Measurements from ENCODE around the gene SLC2A4.

DNA sequence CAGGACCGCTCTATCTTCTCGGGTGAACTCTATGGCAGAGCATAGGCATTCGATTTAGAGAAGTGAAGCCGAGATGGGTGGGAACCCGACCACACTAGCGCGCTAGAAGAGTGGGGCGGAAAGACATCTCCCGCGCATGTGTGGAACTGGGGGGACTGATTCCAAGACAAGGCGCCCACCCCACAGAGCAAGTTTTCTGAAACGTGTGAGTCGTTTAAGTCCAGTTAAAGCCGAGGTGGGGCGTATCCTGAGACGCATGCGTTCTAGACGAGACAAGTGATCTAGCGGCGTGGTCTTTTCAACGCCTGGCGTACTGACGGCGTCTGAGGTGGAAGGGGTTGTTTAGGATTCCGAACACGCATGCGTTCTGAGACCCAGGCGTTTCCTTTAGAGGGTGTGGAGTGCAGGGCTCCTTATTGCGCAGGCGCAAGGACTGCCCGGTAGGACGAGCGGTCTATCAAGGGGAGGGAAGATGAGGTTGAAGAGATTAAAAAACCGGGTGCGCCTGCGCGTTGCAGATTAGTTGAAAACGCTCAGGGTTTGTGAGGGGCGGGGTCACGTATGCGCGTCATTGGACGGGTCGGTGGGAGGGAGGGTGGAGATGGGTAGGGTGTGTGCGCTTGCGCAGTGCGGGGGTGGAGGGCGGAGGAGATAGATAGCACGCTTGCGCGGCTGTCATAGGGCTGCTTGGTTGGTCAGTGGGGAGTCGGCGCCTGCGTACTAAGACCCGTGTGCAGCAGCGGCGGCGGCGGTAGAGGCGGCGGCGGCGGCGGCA lies 25.6 kb downstream of the SLC2A4 start, which contains the start of gene EIF5A:
- TF ChIP-seq POLR2A (IDR thresholded peaks at IDR 0.05) (peak in 1 of 2 donors; percentile 96), POLR2AphosphoS5 (IDR thresholded peaks at IDR 0.05; ENCODE audit: insufficient read depth in 1 of 2, low read depth in 1 of 2) (peak; percentile 94 to 98)
- TF ChIP-seq, protein P1, sequence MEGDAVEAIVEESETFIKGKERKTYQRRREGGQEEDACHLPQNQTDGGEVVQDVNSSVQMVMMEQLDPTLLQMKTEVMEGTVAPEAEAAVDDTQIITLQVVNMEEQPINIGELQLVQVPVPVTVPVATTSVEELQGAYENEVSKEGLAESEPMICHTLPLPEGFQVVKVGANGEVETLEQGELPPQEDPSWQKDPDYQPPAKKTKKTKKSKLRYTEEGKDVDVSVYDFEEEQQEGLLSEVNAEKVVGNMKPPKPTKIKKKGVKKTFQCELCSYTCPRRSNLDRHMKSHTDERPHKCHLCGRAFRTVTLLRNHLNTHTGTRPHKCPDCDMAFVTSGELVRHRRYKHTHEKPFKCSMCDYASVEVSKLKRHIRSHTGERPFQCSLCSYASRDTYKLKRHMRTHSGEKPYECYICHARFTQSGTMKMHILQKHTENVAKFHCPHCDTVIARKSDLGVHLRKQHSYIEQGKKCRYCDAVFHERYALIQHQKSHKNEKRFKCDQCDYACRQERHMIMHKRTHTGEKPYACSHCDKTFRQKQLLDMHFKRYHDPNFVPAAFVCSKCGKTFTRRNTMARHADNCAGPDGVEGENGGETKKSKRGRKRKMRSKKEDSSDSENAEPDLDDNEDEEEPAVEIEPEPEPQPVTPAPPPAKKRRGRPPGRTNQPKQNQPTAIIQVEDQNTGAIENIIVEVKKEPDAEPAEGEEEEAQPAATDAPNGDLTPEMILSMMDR (IDR thresholded peaks at IDR 0.05), result no peak
